Embryonic facial prominence (tissue), 1 donor: Measurements from ENCODE around the gene CCBE1.
"Not testable (repeated sequence)": the region's sequence is repeated elsewhere in the genome, so short reads cannot be mapped to it uniquely, and the experiment has no call there.

Source experiments
- DNase-seq: peaks from one replicate; pipeline ENCODE4 v3.0.0-alpha.2; 2016; ENCODE audit errors: extremely low spot score

Gene CCBE1

GRCh38 chr18:59697236-59697932 is at the start of gene CCBE1:
CCBE1 (minus strand) TSS chr18:59697423.
- DNase-seq: no peak

GRCh38 chr18:59744271-59744721 is 47.1 kb upstream of the CCBE1 start:
- no peak for DNase-seq

- no peak for DNase-seq
Observed at GRCh38 chr18:59743566-59743965, 46.3 kb upstream of the CCBE1 start.

GRCh38 chr18:59742325-59743111 is 45.3 kb upstream of the CCBE1 start:
- no peak for DNase-seq

GRCh38 chr18:59740141-59740540 is 42.9 kb upstream of the CCBE1 start:
- no peak for DNase-seq

GRCh38 chr18:59737776-59738300 is 40.6 kb upstream of the CCBE1 start:
- no peak for DNase-seq

- not testable (repeated sequence) for DNase-seq
Observed at GRCh38 chr18:59737335-59737734, 40.1 kb upstream of the CCBE1 start.

GRCh38 chr18:59736061-59736460 is 38.8 kb upstream of the CCBE1 start:
- no peak for DNase-seq

- DNase-seq: no peak
Observed at GRCh38 chr18:59735269-59735860, 38.1 kb upstream of the CCBE1 start.

- no peak for DNase-seq
Observed at GRCh38 chr18:59733421-59733820, 36.2 kb upstream of the CCBE1 start.

- DNase-seq: no peak
Observed at GRCh38 chr18:59730896-59731295, 33.7 kb upstream of the CCBE1 start.

- DNase-seq: no peak
Observed at GRCh38 chr18:59729781-59730180, 32.6 kb upstream of the CCBE1 start.

GRCh38 chr18:59728816-59729215 is 31.6 kb upstream of the CCBE1 start:
- no peak for DNase-seq

GRCh38 chr18:59725142-59725541 is 27.9 kb upstream of the CCBE1 start:
- DNase-seq: no peak

GRCh38 chr18:59724103-59724502 is 26.9 kb upstream of the CCBE1 start:
- DNase-seq: no peak

GRCh38 chr18:59721931-59722330 is 24.7 kb upstream of the CCBE1 start:
- no peak for DNase-seq

GRCh38 chr18:59721211-59721610 is 24.0 kb upstream of the CCBE1 start:
- no peak for DNase-seq

- DNase-seq: no peak
Observed at GRCh38 chr18:59719544-59720181, 22.4 kb upstream of the CCBE1 start.

GRCh38 chr18:59718464-59719157 is 21.4 kb upstream of the CCBE1 start:
- no peak for DNase-seq

- DNase-seq: no peak
Observed at GRCh38 chr18:59718108-59718463, 20.9 kb upstream of the CCBE1 start.

GRCh38 chr18:59717291-59717690 is 20.1 kb upstream of the CCBE1 start:
- DNase-seq: no peak

- DNase-seq: no peak
Observed at GRCh38 chr18:59715966-59716369, 18.7 kb upstream of the CCBE1 start.
